Coronary artery (tissue), 2 donors: Measurements from ENCODE around the gene CA12.

Experiments
- DNase-seq: peaks from one replicate; pipeline ENCODE4 v3.0.0-alpha.2; 2017; ENCODE audit warnings: low spot score
- H3K27ac ChIP-seq, 2 donors: fragments of 200-600 bp; sonication (generic); one replicate each; pipeline ENCODE4 v1.5.1; 2016 to 2019
- H3K4me3 ChIP-seq: fragments of 200-600 bp; sonication (generic); 2 replicates; pipeline ENCODE4 v1.5.1; 2016; ENCODE audit warnings: mild to moderate bottlenecking, moderate library complexity
- CTCF ChIP-seq: fragments of 200-600 bp; sonication (generic); IDR thresholded peaks from one replicate; pipeline ENCODE4 v1.5.1; 2019; ENCODE audit warnings: antibody characterized with exemption

Gene CA12

DNA sequence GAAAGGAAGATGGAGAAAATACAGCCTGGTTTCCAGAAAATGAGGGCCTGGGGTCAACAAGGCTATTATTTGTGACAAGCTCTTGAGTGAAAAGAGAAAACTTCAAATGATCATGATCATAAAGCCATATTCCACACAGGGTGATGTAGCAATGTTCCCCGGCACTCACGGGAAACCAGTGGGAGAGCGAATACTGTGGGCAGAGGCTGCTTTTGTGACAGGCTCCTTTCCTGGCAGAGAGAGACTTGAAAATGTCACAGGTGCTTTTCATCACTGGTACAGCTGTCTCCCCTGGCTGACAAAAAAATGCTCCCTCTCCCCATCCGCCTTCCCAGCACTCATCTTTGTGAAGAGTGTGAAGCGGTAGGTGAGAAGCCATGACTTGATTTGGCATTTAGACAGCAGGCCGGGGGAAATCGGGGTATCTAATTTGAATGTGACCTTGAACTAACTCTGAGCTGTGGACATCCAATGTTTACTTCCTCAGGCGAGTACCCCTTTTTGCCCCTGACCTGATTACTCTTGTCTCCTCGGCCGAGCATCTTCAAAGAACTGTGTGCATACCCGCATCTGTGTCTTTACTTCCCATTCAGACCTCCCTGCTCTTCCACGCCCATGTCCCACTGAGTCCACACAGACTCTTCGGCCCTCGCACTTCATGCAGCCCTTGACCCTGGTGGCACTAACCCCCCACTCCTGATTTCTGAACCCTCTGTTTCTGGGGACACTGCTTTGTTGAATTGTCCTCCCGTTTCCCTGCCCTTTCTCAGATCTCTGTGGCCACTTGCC, 23.2 kb downstream of the CA12 start:
- H3K27ac ChIP-seq, result no peak overlapping the region
- TF ChIP-seq CTCF, result no peak

GRCh38 chr15:63357731-63358130, 23.9 kb downstream of the CA12 start:
- DNase-seq, result no peak
- TF ChIP-seq CTCF, result no peak
- H3K27ac ChIP-seq, result no peak overlapping the region
- no peak overlapping the region for H3K4me3 ChIP-seq

More for the DNA sequence above, 23.2 kb downstream of the CA12 start:
- DNase-seq, result no peak
- no peak overlapping the region for H3K4me3 ChIP-seq

DNA sequence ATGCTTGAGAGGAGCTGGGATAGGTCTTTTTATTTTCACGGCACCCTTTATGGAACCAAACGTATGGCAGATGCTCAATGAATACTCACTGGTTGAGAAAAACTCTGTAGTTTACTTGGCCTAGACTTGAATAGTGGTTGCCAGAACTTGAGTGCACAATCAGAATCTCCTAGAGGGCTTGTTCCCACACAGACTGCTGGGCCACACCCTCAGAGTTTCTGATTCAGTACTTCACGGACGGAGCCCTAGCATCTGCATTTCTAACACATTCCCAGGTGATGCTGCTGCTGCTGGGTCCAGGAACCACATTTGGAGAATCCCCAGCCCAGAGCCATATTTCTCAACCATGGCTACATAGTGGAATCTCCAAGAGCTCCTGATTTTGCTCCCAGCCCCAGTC, 24.6 kb downstream of the CA12 start:
- DNase-seq, result no peak
- no peak for TF ChIP-seq CTCF
- H3K27ac ChIP-seq, result no peak overlapping the region
- H3K4me3 ChIP-seq, result no peak overlapping the region

DNA sequence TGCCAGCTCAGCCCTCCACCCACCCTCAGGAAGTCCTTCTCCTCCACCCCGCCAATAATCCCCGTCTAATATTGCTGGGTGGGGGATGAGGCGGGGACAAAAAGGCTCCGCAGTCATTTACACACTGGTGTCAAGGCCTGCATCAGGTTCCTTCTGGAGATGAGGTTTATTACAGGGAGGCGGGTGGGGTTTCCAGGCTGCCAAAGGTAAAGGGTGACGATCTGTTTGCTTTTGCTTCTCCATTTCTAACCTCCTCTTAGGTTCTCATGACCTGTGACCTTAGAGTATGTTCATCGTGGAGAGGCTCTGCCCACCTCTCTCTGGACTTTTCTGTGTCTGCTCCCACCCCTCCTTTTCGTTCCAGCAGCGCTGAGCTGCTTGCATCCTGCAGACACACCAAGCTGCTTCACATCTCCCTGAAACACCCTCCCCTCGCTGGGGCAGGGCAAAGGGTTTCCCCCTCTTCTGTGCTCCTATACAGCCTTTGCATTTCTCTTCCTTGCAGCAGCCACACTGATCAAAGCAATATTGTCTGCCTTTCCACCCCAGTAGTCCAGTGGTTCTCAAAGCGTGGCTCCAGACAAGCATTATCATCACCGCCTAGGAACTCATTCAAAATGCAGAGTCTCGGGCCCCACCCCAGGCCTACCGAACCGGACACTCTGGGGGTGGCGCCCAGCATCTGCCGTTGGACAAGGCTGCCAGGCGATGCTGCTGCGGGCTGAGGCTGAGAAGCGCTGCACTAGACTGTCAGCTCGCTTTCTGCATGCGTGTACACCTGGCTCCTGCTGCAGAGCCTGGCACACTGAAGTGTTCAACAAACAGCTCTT, 26.6 kb downstream of the CA12 start:
- no peak overlapping the region for H3K4me3 ChIP-seq
- H3K27ac ChIP-seq, result no peak overlapping the region
- no peak for DNase-seq
- no peak for TF ChIP-seq CTCF

- Histone ChIP-seq H3K4me3 (no peak overlapping the region), H3K27ac (no peak overlapping the region)
- no peak for DNase-seq
- no peak for TF ChIP-seq CTCF
These were observed 27.8 kb downstream of the CA12 start for GRCh38 chr15:63353887-63354286.

- Histone ChIP-seq H3K27ac (no peak overlapping the region), H3K4me3 (no peak overlapping the region)
- TF ChIP-seq CTCF, result no peak
- DNase-seq, result no peak
These were observed 28.4 kb downstream of the CA12 start for GRCh38 chr15:63353261-63353660.
